Suprapubic skin (tissue), 4 donors: Measurements from ENCODE around the gene KSR2. TPM values are rescaled to one million over a fixed set of nuclear protein-coding genes. Genes with fewer than 3 reads are reported as not detected.

ENCODE experiments used
- DNase-seq, 2 donors: peaks; one replicate each; pipeline ENCODE4 v3.0.0-alpha.2; 2019; ENCODE audit warnings: low spot score in 2 of 2
- H3K27ac ChIP-seq: fragments of 200-600 bp; sonication (generic); one replicate; pipeline ENCODE4 v1.5.1; 2019
- H3K27me3 ChIP-seq: fragments of 200-600 bp; sonication (generic); one replicate; pipeline ENCODE4 v1.5.1; 2019
- H3K36me3 ChIP-seq: fragments of 200-600 bp; sonication (generic); one replicate; pipeline ENCODE4 v1.5.1; 2019
- H3K4me1 ChIP-seq: fragments of 200-600 bp; sonication (generic); one replicate; pipeline ENCODE4 v1.5.1; 2019
- H3K4me3 ChIP-seq: fragments of 200-600 bp; sonication (generic); one replicate; pipeline ENCODE4 v1.5.1; 2019; ENCODE audit warnings: mild to moderate bottlenecking
- H3K9me3 ChIP-seq: fragments of 200-600 bp; sonication (generic); one replicate; pipeline ENCODE4 v1.5.1; 2019
- CTCF ChIP-seq, 2 donors: fragments of 200-600 bp in 1 of 2; fragments of 450-650 bp in 1 of 2; sonication (generic) in 1 of 2; IDR thresholded peaks; one replicate each; pipeline ENCODE4 v1.5.1; 2016 to 2019; ENCODE audit warnings: antibody characterized with exemption in 2 of 2, mild to moderate bottlenecking in 1 of 2, moderate library complexity in 1 of 2
- EP300 ChIP-seq: sonication (generic); formaldehyde crosslinking; IDR thresholded peaks from one replicate; pipeline ENCODE4 v1.6.1; 2017; ENCODE audit warnings: antibody characterized with exemption
- POLR2A ChIP-seq, 2 donors: fragments of 450-650 bp; IDR thresholded peaks; one replicate each; pipeline ENCODE4 v1.6.1; 2017; ENCODE audit warnings: antibody characterized with exemption in 2 of 2, mild to moderate bottlenecking in 2 of 2, moderate library complexity in 2 of 2
- POLR2AphosphoS5 ChIP-seq, 3 donors: sonication (generic); formaldehyde crosslinking; IDR thresholded peaks; one replicate each; pipeline ENCODE4 v1.6.1; 2017; ENCODE audit warnings: antibody characterized with exemption in 3 of 3
- WGBS: methylation state at CpG from one replicate; pipeline ENCODE4 v1.1.5; 2018; 5-methylcytosine and 5-hydroxymethylcytosine counted together
- total RNA-seq, 4 donors: library from RNA; depleted of rRNA; stranded (reverse); fragments of >200 nt; gene quantifications; one replicate each; pipeline ENCODE4 v1.1.0, GENCODE V29; 2016

The KSR2 gene
- total RNA-seq, 4 donors from 2014 or later: 0.24 to 0.39 (median 0.38) TPM; not detected in 1

DNA sequence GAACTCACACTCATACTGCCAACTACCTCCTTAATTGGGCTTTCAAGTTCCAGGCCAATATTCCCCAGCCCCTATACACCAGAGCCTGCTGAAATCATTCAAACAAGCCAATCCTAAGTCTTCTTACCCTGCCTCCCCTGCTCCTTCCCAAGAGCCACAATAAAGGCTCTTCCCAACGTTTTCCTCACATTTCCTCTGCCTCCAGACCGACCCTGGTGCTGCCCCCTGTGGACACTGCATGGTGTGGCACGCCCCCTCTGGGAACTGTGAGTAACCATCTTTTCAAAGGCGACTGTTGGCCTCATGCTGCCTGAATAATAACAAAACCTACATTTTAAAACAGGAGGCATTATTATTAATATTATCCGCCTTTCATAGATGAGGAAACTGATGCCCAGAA lies 495.8 kb downstream of the KSR2 start:
- no peak for DNase-seq
- H3K4me3 ChIP-seq: no peak overlapping the region
- no peak overlapping the region for H3K27ac ChIP-seq
- no peak for TF ChIP-seq POLR2AphosphoS5 (IDR thresholded peaks at IDR 0.05)
- 36% methylated on average over 5 of the region's 5 CpGs for WGBS
- no peaks in the 10 kb centered on the region for H3K36me3 ChIP-seq
- peaks cover 6% of the 10 kb centered on the region for H3K27me3 ChIP-seq
- H3K4me1 ChIP-seq: no peaks in the 10 kb centered on the region
- no peaks in the 10 kb centered on the region for H3K9me3 ChIP-seq

DNA sequence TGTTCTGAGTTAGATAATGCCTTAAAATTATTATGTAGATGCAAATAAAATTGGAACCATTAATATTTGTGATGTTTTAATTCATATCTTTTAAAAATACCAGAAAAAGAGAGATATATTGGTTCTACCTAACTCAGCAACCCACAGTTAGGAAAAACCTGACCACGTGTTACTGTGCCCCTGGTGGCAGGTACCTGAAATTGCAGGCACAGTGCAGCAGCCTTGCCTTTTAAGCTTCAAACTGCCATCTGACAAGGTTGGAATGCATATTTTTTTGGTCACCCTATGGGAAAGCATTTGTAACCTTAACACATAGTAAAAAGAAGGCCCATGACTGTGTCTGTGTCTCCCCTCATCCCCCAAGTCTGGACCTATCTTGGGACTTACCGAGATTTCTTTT lies 498.0 kb downstream of the KSR2 start:
- WGBS: 57% methylated on average over 2 of the region's 2 CpGs
- no peak for DNase-seq
- Histone ChIP-seq H3K4me3 (no peak overlapping the region), H3K4me1 (no peaks in the 10 kb centered on the region), H3K27me3 (peaks cover 11% of the 10 kb centered on the region), H3K9me3 (no peaks in the 10 kb centered on the region), H3K36me3 (no peaks in the 10 kb centered on the region), H3K27ac (no peak overlapping the region)
- TF ChIP-seq POLR2AphosphoS5 (IDR thresholded peaks at IDR 0.05) (no peak), POLR2A (IDR thresholded peaks at IDR 0.05) (no peak), CTCF (IDR thresholded peaks at IDR 0.05) (no peak), EP300 (no peak)

DNA sequence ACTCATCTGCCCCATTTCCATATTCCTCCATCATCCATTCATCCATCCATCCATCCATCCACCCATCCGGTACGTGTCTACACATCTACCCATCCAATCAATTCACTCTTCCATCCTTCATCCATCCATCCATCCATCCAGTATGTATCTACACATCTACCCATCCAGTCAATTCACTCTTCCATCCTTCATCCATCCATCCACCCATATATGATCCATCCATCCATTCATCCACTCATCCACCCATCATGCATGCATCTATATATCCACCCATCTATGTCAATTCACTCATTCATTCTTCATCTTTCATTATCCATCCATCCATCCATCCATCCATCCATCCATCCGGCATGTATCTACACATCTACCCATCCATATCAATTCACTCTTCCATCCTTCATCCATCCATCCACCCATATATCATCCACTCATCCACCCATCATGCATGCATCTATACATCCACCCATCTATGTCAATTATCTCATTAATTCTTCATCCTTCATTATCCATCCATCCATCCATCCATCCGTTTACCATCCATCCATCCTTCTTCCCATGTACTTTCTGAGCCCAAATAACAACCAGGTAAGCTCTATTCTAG lies 498.8 kb downstream of the KSR2 start:
- TF ChIP-seq EP300: no peak
- no peak for TF ChIP-seq POLR2A (IDR thresholded peaks at IDR 0.05)
- TF ChIP-seq CTCF (IDR thresholded peaks at IDR 0.05): no peak
- TF ChIP-seq POLR2AphosphoS5 (IDR thresholded peaks at IDR 0.05): no peak
- Histone ChIP-seq H3K27ac (no peak overlapping the region), H3K4me1 (no peaks in the 10 kb centered on the region), H3K9me3 (no peaks in the 10 kb centered on the region), H3K36me3 (no peaks in the 10 kb centered on the region), H3K27me3 (peaks cover 11% of the 10 kb centered on the region), H3K4me3 (no peak overlapping the region)
- no peak for DNase-seq
- WGBS: 69% methylated on average over 4 of the region's 4 CpGs

DNA sequence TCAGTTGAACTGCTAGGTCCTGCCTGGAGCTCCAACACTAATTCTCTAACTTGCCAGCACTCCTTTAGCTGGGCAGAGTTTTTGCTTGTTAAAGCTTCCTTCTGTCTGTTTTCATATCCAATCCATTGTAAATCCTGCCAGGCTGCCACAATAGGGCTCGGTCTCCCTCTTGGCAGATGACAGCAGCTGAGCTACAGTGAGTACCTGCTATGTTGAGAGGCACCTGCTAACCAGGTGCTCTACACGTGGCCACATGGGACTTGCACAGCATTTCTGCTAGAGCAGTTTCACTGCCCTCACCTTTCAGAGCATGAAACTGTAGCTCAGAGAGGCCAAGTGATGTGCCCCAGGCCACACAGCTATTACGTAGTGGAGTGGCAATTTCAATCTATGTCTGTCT lies 500.8 kb downstream of the KSR2 start:
- Histone ChIP-seq H3K9me3 (no peaks in the 10 kb centered on the region), H3K27me3 (peaks cover 9% of the 10 kb centered on the region), H3K36me3 (no peaks in the 10 kb centered on the region), H3K4me3 (no peak overlapping the region), H3K27ac (no peak overlapping the region), H3K4me1 (no peaks in the 10 kb centered on the region)
- DNase-seq: no peak
- TF ChIP-seq POLR2AphosphoS5 (IDR thresholded peaks at IDR 0.05) (no peak), CTCF (IDR thresholded peaks at IDR 0.05) (no peak), EP300 (no peak), POLR2A (IDR thresholded peaks at IDR 0.05) (no peak)
- WGBS: 42% methylated on average over 3 of the region's 3 CpGs

GRCh38 chr12:117467588-117467987 lies 501.2 kb downstream of the KSR2 start:
- Histone ChIP-seq H3K36me3 (no peaks in the 10 kb centered on the region), H3K4me3 (no peak overlapping the region), H3K27me3 (peaks cover 9% of the 10 kb centered on the region), H3K27ac (no peak overlapping the region), H3K4me1 (no peaks in the 10 kb centered on the region), H3K9me3 (no peaks in the 10 kb centered on the region)
- TF ChIP-seq POLR2AphosphoS5 (IDR thresholded peaks at IDR 0.05) (no peak), CTCF (IDR thresholded peaks at IDR 0.05) (no peak), EP300 (no peak), POLR2A (IDR thresholded peaks at IDR 0.05) (no peak)
- no peak for DNase-seq
